Neural crest cell (in vitro differentiated cells): ENCODE measurements around the gene TTC9. TPM values are rescaled to one million over a fixed set of nuclear protein-coding genes. Genes with fewer than 3 reads are reported as not detected.
A peak's percentile ranks its signal among the peaks of the same experiment; 100 is the strongest.

Experiments
- DNase-seq: peaks from one replicate; pipeline ENCODE4 v3.0.0; 2021; ENCODE audit warnings: low read depth, mixed read lengths, low spot score
- H3K27ac Mint-ChIP-seq: one replicate; pipeline ENCODE4 v1.8.0; 2021; ENCODE audit warnings: mild to moderate bottlenecking, mixed read lengths; ENCODE audit not compliant: unreplicated experiment
- H3K27me3 Mint-ChIP-seq: 2 replicates; pipeline ENCODE4 v1.8.0; 2021; ENCODE audit warnings: low read depth, mild to moderate bottlenecking, mixed read lengths
- H3K36me3 Mint-ChIP-seq: 2 replicates; pipeline ENCODE4 v1.8.0; 2021; ENCODE audit warnings: low read depth, mild to moderate bottlenecking, mixed read lengths
- H3K4me1 Mint-ChIP-seq: 2 replicates; pipeline ENCODE4 v1.8.0; 2021; ENCODE audit warnings: mixed read lengths
- H3K4me3 Mint-ChIP-seq: one replicate; pipeline ENCODE4 v1.8.0; 2021; ENCODE audit warnings: mild to moderate bottlenecking, mixed read lengths
- H3K9me3 Mint-ChIP-seq: 2 replicates; pipeline ENCODE4 v1.8.0; 2021; ENCODE audit warnings: mixed read lengths
- CTCF ChIP-seq: fragments of 200-600 bp; sonication (generic); conservative IDR thresholded peaks from 2 replicates; pipeline ENCODE4 v1.5.0; 2021; ENCODE audit warnings: antibody characterized with exemption, mild to moderate bottlenecking
- total RNA-seq: library from RNA; stranded (reverse); gene quantifications from 2 replicates; pipeline ENCODE4 v1.2.1, GENCODE V29; 2021

TTC9 gene
- total RNA-seq, 1 donor from 2014 or later, result 4.2 TPM

GRCh38 chr14:70635971-70636595 lies 5.6 kb upstream of the TTC9 start:
- peaks cover 2% of the 10 kb centered on the region for H3K4me1 Mint-ChIP-seq
- H3K27ac Mint-ChIP-seq, result no peak overlapping the region
- H3K9me3 Mint-ChIP-seq, result no peaks in the 10 kb centered on the region
- TF ChIP-seq CTCF, result no peak
- no peak for DNase-seq
- no peaks in the 10 kb centered on the region for H3K36me3 Mint-ChIP-seq
- peak overlapping the region; percentile 9 for H3K4me3 Mint-ChIP-seq
- peaks cover 67% of the 10 kb centered on the region for H3K27me3 Mint-ChIP-seq

GRCh38 chr14:70638416-70638815 lies 3.3 kb upstream of the TTC9 start:
- Mint-ChIP-seq H3K9me3 (no peaks in the 10 kb centered on the region), H3K4me1 (peaks cover 15% of the 10 kb centered on the region), H3K27me3 (peaks cover 73% of the 10 kb centered on the region), H3K27ac (no peak overlapping the region), H3K4me3 (no peak overlapping the region), H3K36me3 (no peaks in the 10 kb centered on the region)
- no peak for TF ChIP-seq CTCF
- DNase-seq, result no peak

GRCh38 chr14:70640938-70641547 lies 673 bp upstream of the TTC9 start:
- Mint-ChIP-seq H3K36me3 (no peaks in the 10 kb centered on the region), H3K27ac (no peak overlapping the region), H3K9me3 (no peaks in the 10 kb centered on the region), H3K4me3 (peak overlapping the region; percentile 94), H3K4me1 (peaks cover 19% of the 10 kb centered on the region), H3K27me3 (peaks cover 67% of the 10 kb centered on the region)
- TF ChIP-seq CTCF, result no peak
- no peak for DNase-seq

- H3K27me3 Mint-ChIP-seq, result peaks cover 57% of the 10 kb centered on the region
- peak; percentile 32 for DNase-seq
- H3K36me3 Mint-ChIP-seq, result no peaks in the 10 kb centered on the region
- no peaks in the 10 kb centered on the region for H3K9me3 Mint-ChIP-seq
- H3K4me1 Mint-ChIP-seq, result peaks cover 22% of the 10 kb centered on the region
- TF ChIP-seq CTCF, result no peak
- H3K27ac Mint-ChIP-seq, result no peak overlapping the region
- H3K4me3 Mint-ChIP-seq, result peak overlapping the region; percentile 88
Observed at GRCh38 chr14:70642303-70643235, 853 bp downstream of the TTC9 start.

GRCh38 chr14:70643967-70644366 lies 2.3 kb downstream of the TTC9 start:
- no peaks in the 10 kb centered on the region for H3K9me3 Mint-ChIP-seq
- peak overlapping the region; percentile 88 for H3K4me3 Mint-ChIP-seq
- no peaks in the 10 kb centered on the region for H3K36me3 Mint-ChIP-seq
- H3K27me3 Mint-ChIP-seq, result peaks cover 46% of the 10 kb centered on the region
- peaks cover 22% of the 10 kb centered on the region for H3K4me1 Mint-ChIP-seq
- TF ChIP-seq CTCF, result no peak
- no peak overlapping the region for H3K27ac Mint-ChIP-seq
- no peak for DNase-seq
